Measurements from ENCODE around the gene ADGRF5. TPM values are rescaled to one million over a fixed set of nuclear protein-coding genes. Genes with fewer than 3 reads are reported as not detected.

The ADGRF5 gene
- total RNA-seq, 2 experiments from 2014 or later = not detected

- H3K9me3 ChIP-seq (ENCODE audit: low read length) = no peaks in the 10 kb centered on the region
- H3K36me3 ChIP-seq (ENCODE audit: insufficient read depth, low read length) = no peaks in the 10 kb centered on the region
- H3K4me2 ChIP-seq (ENCODE audit: low read length) = no peak overlapping the region
- BruUV-seq (replicated peaks) = no TSS peak
- TF ChIP-seq EZH2phosphoT487 (IDR thresholded peaks at IDR 0.05; ENCODE audit: borderline replicate concordance, low read depth, low read length) = no peak
- no peak for TF ChIP-seq CTCF (conservative IDR thresholded peaks at IDR 0.05; ENCODE audit: low read length)
- H3K4me3 ChIP-seq (ENCODE audit: low read depth, low read length, poor library complexity, severe bottlenecking) = no peak overlapping the region
- H3K4me1 ChIP-seq (ENCODE audit: insufficient read depth, low read length, poor library complexity, severe bottlenecking) = no peaks in the 10 kb centered on the region
- POLR2A ChIA-PET = no interaction called here
- H3K9me2 ChIP-seq (ENCODE audit: insufficient read depth, low read length) = no peaks in the 10 kb centered on the region
- no peak overlapping the region for H3K27ac ChIP-seq (ENCODE audit: low read depth, low read length, poor library complexity, severe bottlenecking)
- CTCF ChIA-PET (ENCODE audit: unreplicated experiment) = no interaction called here
- no peak for DNase-seq (ENCODE audit: low spot score)
- no peak overlapping the region for H2AFZ ChIP-seq (ENCODE audit: low read length)
- H4K20me1 ChIP-seq (ENCODE audit: insufficient read depth, low read length) = no peaks in the 10 kb centered on the region
- H3K79me2 ChIP-seq (ENCODE audit: insufficient read depth, low read depth, low read length) = no peaks in the 10 kb centered on the region
- intact Hi-C loops (cut with micrococcal nuclease; ENCODE audit: unreplicated experiment) = no loop called here
Measured at GRCh38 chr6:46808806-46809205, 112.9 kb downstream of the ADGRF5 start.

Other genes starting within 250 kb of the ADGRF5 start
- gene TDRD6, start 234.1 kb downstream of the ADGRF5 start, total RNA-seq (2014; rRNA removed; shearing (Covaris generic)) = 3.5 and 4.6 TPM in 2 replicates
- 4.0 and 4.5 TPM in 2 replicates for gene TDRD6, start 234.1 kb downstream of the ADGRF5 start, total RNA-seq (2022)
- not detected in 2 replicates for gene PLA2G7, start 186.6 kb downstream of the ADGRF5 start, total RNA-seq (2014; rRNA removed; shearing (Covaris generic))
- not detected in 2 replicates for gene PLA2G7, start 186.6 kb downstream of the ADGRF5 start, total RNA-seq (2022)
- not detected in 2 replicates for gene ANKRD66, start 175.0 kb downstream of the ADGRF5 start, total RNA-seq (2014; rRNA removed; shearing (Covaris generic))
- not detected in 2 replicates for gene ANKRD66, start 175.0 kb downstream of the ADGRF5 start, total RNA-seq (2022)
- gene MEP1A, start 128.5 kb downstream of the ADGRF5 start, total RNA-seq (2014; rRNA removed; shearing (Covaris generic)) = not detected in 2 replicates
- gene MEP1A, start 128.5 kb downstream of the ADGRF5 start, total RNA-seq (2022) = not detected in 2 replicates
- gene ADGRF1, start 120.4 kb upstream of the ADGRF5 start, total RNA-seq (2014; rRNA removed; shearing (Covaris generic)) = not detected in 2 replicates
- gene ADGRF1, start 120.4 kb upstream of the ADGRF5 start, total RNA-seq (2022) = not detected in 2 replicates